H1 (cell line): ENCODE data around the gene INSIG1. TPM values are rescaled to one million over a fixed set of nuclear protein-coding genes. Genes with fewer than 3 reads are reported as not detected.

Source experiments
- CTCF ChIA-PET: fragments of 300-600 bp; sonication (Branson Sonifier 250); formaldehyde crosslinking; loops from one replicate; lab custom pipeline; 2021; ENCODE audit not compliant: partially characterized antibody; lab: Charles Lee
- POLR2A ChIA-PET: fragments of 300-600 bp; sonication (Branson Sonifier 250); formaldehyde crosslinking; loops from one replicate; lab custom pipeline; 2021; ENCODE audit warnings: inconsistent platforms; ENCODE audit not compliant: partially characterized antibody; lab: Charles Lee
- DNase-seq, 2 experiments: peaks; one replicate each; pipeline versions ENCODE4 v3.0.0 to v3.0.0-alpha.2; 2010 to 2022; ENCODE audit warnings: low spot score in 2 of 2, low read depth in 1 of 2, mixed read lengths in 1 of 2
- FAIRE-seq: peaks from 2 replicates; lab custom pipeline; 2011; peaks lifted over from hg19 to GRCh38; lab: Jason Lieb, UNC
- H2AFZ ChIP-seq: 2 replicates; pipeline ENCODE4 v1.8.1; 2012; ENCODE audit warnings: low read length, inconsistent platforms
- H2AK5ac ChIP-seq: 2 replicates; pipeline ENCODE4 v1.6.1; 2013; ENCODE audit warnings: low read depth, low read length
- H2BK120ac ChIP-seq: replicated peaks from 2 replicates; pipeline ENCODE3; 2013; ENCODE audit warnings: low read depth, low read length, inconsistent platforms
- H2BK12ac ChIP-seq: 2 replicates; pipeline ENCODE4 v1.6.1; 2013; ENCODE audit warnings: low read depth, low read length
- H2BK15ac ChIP-seq: 2 replicates; pipeline ENCODE4 v1.6.1; 2013; ENCODE audit warnings: low read length
- H2BK20ac ChIP-seq: 2 replicates; pipeline ENCODE4 v1.6.1; 2013; ENCODE audit warnings: low read length
- H2BK5ac ChIP-seq: 2 replicates; pipeline ENCODE4 v1.6.1; 2013; ENCODE audit warnings: low read depth, low read length
- H3K14ac ChIP-seq: 2 replicates; pipeline ENCODE4 v1.6.1; 2013; ENCODE audit warnings: inconsistent platforms; ENCODE audit not compliant: insufficient read length
- H3K18ac ChIP-seq: 2 replicates; pipeline ENCODE4 v1.6.1; 2013; ENCODE audit warnings: low read length; ENCODE audit errors: extremely low read depth
- H3K23ac ChIP-seq: 2 replicates; pipeline ENCODE4 v1.6.1; 2013; ENCODE audit warnings: inconsistent platforms; ENCODE audit not compliant: insufficient read length
- H3K23me2 ChIP-seq: 2 replicates; pipeline ENCODE4 v1.6.1; 2013; ENCODE audit warnings: low read depth, low read length
- H3K27ac ChIP-seq: 2 replicates; pipeline ENCODE4 v1.6.1; 2011; ENCODE audit warnings: low read depth, low read length, inconsistent platforms
- H3K27me3 ChIP-seq, 4 experiments: replicated peaks in 1 of 4; 1 replicate in 1 of 4; 2 replicates in 3 of 4; pipeline versions ENCODE4 v1.6.1 to v1.8.1; 2011 to 2013; ENCODE audit warnings: low read length in 3 of 4, mild to moderate bottlenecking in 3 of 4, inconsistent platforms in 2 of 4, mixed read lengths in 2 of 4, moderate library complexity in 1 of 4; ENCODE audit not compliant: control insufficient read depth in 3 of 4, insufficient read depth in 3 of 4; ENCODE audit errors: extremely low read depth in 1 of 4
- H3K36me3 ChIP-seq, 4 experiments: 2 replicates each; pipeline versions ENCODE4 v1.6.1 to v1.8.1; 2011 to 2013; ENCODE audit warnings: mild to moderate bottlenecking in 4 of 4, low read length in 3 of 4, moderate library complexity in 2 of 4, control low read depth in 1 of 4, inconsistent platforms in 1 of 4; ENCODE audit not compliant: insufficient read depth in 4 of 4, control insufficient read depth in 2 of 4
- H3K4ac ChIP-seq: replicated peaks from 2 replicates; pipeline ENCODE3; 2013; ENCODE audit warnings: low read length, low read depth, mixed read lengths, inconsistent platforms; ENCODE audit not compliant: insufficient read length
- H3K4me1 ChIP-seq, 4 experiments: replicated peaks in 1 of 4; 1 replicate in 1 of 4; 2 replicates in 3 of 4; pipeline versions ENCODE4 v1.6.1 to v1.8.1; 2011 to 2013; ENCODE audit warnings: low read length in 3 of 4, inconsistent platforms in 2 of 4, mixed read lengths in 1 of 4; ENCODE audit not compliant: insufficient read depth in 4 of 4, control insufficient read depth in 3 of 4
- H3K4me2 ChIP-seq, 2 experiments: 2 replicates each; pipeline versions ENCODE4 v1.6.1 to v1.8.1; 2011 to 2013; ENCODE audit warnings: low read depth in 2 of 2, low read length in 2 of 2, control low read depth in 1 of 2, inconsistent platforms in 1 of 2, mild to moderate bottlenecking in 1 of 2; ENCODE audit not compliant: insufficient read depth in 1 of 2
- H3K4me3 ChIP-seq, 4 experiments: fragments of 200-600, 300-600 bp in 1 of 4; sonication (generic), shearing (Covaris generic), sonication (Bioruptor Twin) in 1 of 4; 2 replicates each; pipeline versions ENCODE4 v1.5.1 to v1.8.1; 2011 to 2016; ENCODE audit warnings: low read length in 4 of 4, low read depth in 3 of 4, control low read depth in 2 of 4, inconsistent platforms in 2 of 4, mild to moderate bottlenecking in 2 of 4, mixed read lengths in 1 of 4, moderate library complexity in 1 of 4; ENCODE audit not compliant: insufficient read depth in 2 of 4; ENCODE audit errors: extremely low read depth in 1 of 4
- H3K56ac ChIP-seq: replicated peaks from 2 replicates; pipeline ENCODE3; 2013; ENCODE audit warnings: low read depth, mild to moderate bottlenecking, mixed read lengths, low read length, inconsistent platforms; ENCODE audit not compliant: insufficient read length
- H3K79me1 ChIP-seq: 2 replicates; pipeline ENCODE4 v1.6.1; 2013; ENCODE audit warnings: low read depth, low read length, control low read depth
- H3K79me2 ChIP-seq, 2 experiments: 2 replicates each; pipeline versions ENCODE4 v1.6.1 to v1.8.1; 2012 to 2013; ENCODE audit warnings: low read length in 2 of 2, mild to moderate bottlenecking in 2 of 2, inconsistent platforms in 1 of 2; ENCODE audit not compliant: insufficient read depth in 2 of 2, control insufficient read depth in 1 of 2
- H3K9ac ChIP-seq, 4 experiments: replicated peaks in 1 of 4; 1 replicate in 1 of 4; 2 replicates in 3 of 4; pipeline versions ENCODE4 v1.6.1 to v1.8.1; 2011 to 2013; ENCODE audit warnings: low read depth in 3 of 4, low read length in 3 of 4, control low read depth in 2 of 4, mild to moderate bottlenecking in 2 of 4, moderate library complexity in 2 of 4, inconsistent platforms in 1 of 4; ENCODE audit errors: extremely low read depth in 1 of 4
- H3K9me3 ChIP-seq, 2 experiments: 2 replicates each; pipeline versions ENCODE4 v1.6.1 to v1.8.1; 2012 to 2013; ENCODE audit warnings: mild to moderate bottlenecking in 2 of 2, moderate library complexity in 2 of 2, control low read depth in 1 of 2, inconsistent platforms in 1 of 2, low read depth in 1 of 2, low read length in 1 of 2, mixed read lengths in 1 of 2; ENCODE audit not compliant: insufficient read depth in 2 of 2
- H4K20me1 ChIP-seq, 2 experiments: replicated peaks in 1 of 2; 2 replicates each; pipeline versions ENCODE3 to v1.8.1; 2011 to 2013; ENCODE audit warnings: inconsistent platforms in 2 of 2, low read length in 2 of 2, mild to moderate bottlenecking in 1 of 2; ENCODE audit not compliant: insufficient read depth in 2 of 2, control insufficient read depth in 1 of 2
- H4K5ac ChIP-seq: 2 replicates; pipeline ENCODE4 v1.6.1; 2013; ENCODE audit warnings: low read length, low read depth, mixed read lengths, inconsistent platforms; ENCODE audit not compliant: insufficient read length
- H4K8ac ChIP-seq: 2 replicates; pipeline ENCODE4 v1.8.0; 2013; ENCODE audit warnings: mild to moderate bottlenecking, moderate library complexity, low read length, inconsistent platforms; ENCODE audit not compliant: insufficient read depth; ENCODE audit errors: extremely low read depth
- H4K91ac ChIP-seq: replicated peaks from 2 replicates; pipeline ENCODE3; 2013; ENCODE audit warnings: low read length, mixed read lengths, inconsistent platforms; ENCODE audit not compliant: insufficient read length
- GTF2F1 ChIP-seq: IDR thresholded peaks from 2 replicates; pipeline ENCODE4 v1.6.1; 2012; ENCODE audit warnings: low read depth, low read length, improper control_type of control experiment, borderline replicate concordance
- KDM5A ChIP-seq: fragments of 200-600 bp; IDR thresholded peaks from 2 replicates; pipeline ENCODE4 v1.7.1; 2012; ENCODE audit warnings: mild to moderate bottlenecking, low read length, inconsistent platforms, mixed read lengths
- NRF1 ChIP-seq: IDR thresholded peaks from 2 replicates; pipeline ENCODE4 v1.6.1; 2011; ENCODE audit warnings: mild to moderate bottlenecking, low read depth, low read length, improper control_type of control experiment
- RAD21 ChIP-seq, 2 experiments: IDR thresholded peaks in 1 of 2; conservative IDR thresholded peaks in 1 of 2; 2 replicates each; pipeline ENCODE4 v1.6.1; 2011; ENCODE audit warnings: low read depth in 2 of 2, low read length in 2 of 2, improper control_type of control experiment in 1 of 2, inconsistent platforms in 1 of 2, mild to moderate bottlenecking in 1 of 2, moderate library complexity in 1 of 2
- SIRT6 ChIP-seq: IDR thresholded peaks from one replicate; pipeline ENCODE4 v1.7.1; 2012; ENCODE audit warnings: low read length, inconsistent platforms
- WGBS, 2 experiments: shearing (Covaris generic) in 1 of 2; methylation state at CpG; one replicate each; pipeline versions ENCODE4 v1.1.6 to v1.1.7; 2013 to 2015; ENCODE audit warnings: low lambda C conversion rate in 2 of 2, mixed read lengths in 2 of 2, inconsistent platforms in 1 of 2, low coverage in 1 of 2, missing lambda C conversion rate in 1 of 2; ENCODE audit not compliant: insufficient replicate concordance in 2 of 2, insufficient coverage in 1 of 2, insufficient read length in 1 of 2; ENCODE audit errors: extremely low coverage in 1 of 2, missing lambda C conversion rate in 1 of 2; 5-methylcytosine and 5-hydroxymethylcytosine counted together
- polyA plus RNA-seq, 7 experiments: library from polyadenylated mRNA; depleted of rRNA in 3 of 7; stranded (reverse) in 5 of 7; unstranded in 2 of 7; fragments of >200 nt in 5 of 7; fragments of 200-250 nt in 2 of 7; gene quantifications; 1 replicate in 5 of 7; 2 replicates in 1 of 7; 4 replicates in 1 of 7; pipeline versions ENCODE4 v1.2.1 to v1.2.3, GENCODE V29; 2011 to 2013; ENCODE audit warnings: missing spikeins in 2 of 7, mixed read lengths in 2 of 7
- total RNA-seq: library from RNA; stranded (reverse); fragmentation: NEBNext Ultra II Directional; extraction: Animal tissue kit (Norgen Biotek cat#: 25700); gene quantifications from 2 replicates; pipeline ENCODE4 v1.2.1, GENCODE V29; 2021

The INSIG1 gene
- total and polyA plus RNA-seq, 2 of the 8 experiments (the other 6 are each of a cell fraction or from before 2014, with no cell fraction given), result 40.0 to 58.4 TPM

DNA sequence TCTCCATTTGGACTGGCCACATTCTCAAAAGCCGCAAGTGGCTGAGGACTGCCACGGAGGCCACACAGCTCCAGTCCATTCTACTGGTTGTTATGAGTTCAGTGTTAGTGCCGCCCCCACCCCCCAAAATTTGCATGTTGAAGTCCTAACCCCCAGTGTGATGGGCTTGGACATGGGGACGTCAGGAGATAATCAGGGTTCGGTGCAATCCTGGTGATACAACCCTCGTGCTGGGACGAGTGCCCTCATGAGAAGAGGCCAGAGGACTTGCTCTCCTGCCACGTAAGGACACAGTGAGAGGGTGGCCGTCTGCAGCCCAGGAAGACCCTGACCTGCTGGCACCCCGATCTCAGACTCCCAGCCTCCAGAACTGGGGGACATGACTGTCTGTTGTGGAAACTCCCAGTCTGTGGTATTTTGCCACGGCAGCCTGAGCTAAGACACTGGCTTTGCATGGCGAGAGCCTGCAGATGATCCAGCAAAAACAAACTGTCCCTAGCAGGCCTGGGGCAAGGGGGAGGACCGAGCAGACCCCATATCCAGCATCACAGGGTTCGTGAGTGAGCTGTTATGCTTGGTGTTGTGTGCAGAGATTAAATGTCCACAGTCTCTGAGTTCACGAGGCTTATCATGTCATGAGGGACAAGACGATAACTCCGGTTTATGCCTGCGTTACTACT lies 41.5 kb upstream of the INSIG1 start:
- Histone ChIP-seq H2BK20ac (no peak overlapping the region), H3K79me1 (no peaks in the 10 kb centered on the region), H2AFZ (no peak overlapping the region), H3K4me1 (no peaks in the 10 kb centered on the region; a peak in 1 of 7 replicates), H2BK5ac (no peak overlapping the region), H3K4me3 (no peak overlapping the region), H4K8ac (no peak overlapping the region), H4K91ac (no peak overlapping the region), H3K9me3 (no peaks in the 10 kb centered on the region), H4K5ac (no peak overlapping the region), H2BK12ac (no peak overlapping the region), H3K27me3 (no peaks in the 10 kb centered on the region), H2AK5ac (no peak overlapping the region), H3K79me2 (no peaks in the 10 kb centered on the region), H3K18ac (no peak overlapping the region), H2BK15ac (no peak overlapping the region), H3K14ac (no peak overlapping the region), H3K4me2 (no peak overlapping the region), H3K36me3 (no peaks in the 10 kb centered on the region), H3K23me2 (no peaks in the 10 kb centered on the region), H3K9ac (no peak overlapping the region), H3K23ac (no peak overlapping the region), H3K27ac (no peak overlapping the region), H2BK120ac (no peak overlapping the region), H3K56ac (no peak overlapping the region), H3K4ac (no peak overlapping the region), H4K20me1 (no peaks in the 10 kb centered on the region)
- 85% methylated on average over 17 of the region's 18 CpGs; no CpG with 5 or more reads in 1 of the 2 experiments for WGBS, 2 experiments
- no peak for FAIRE-seq
- POLR2A ChIA-PET, result no interaction called here
- no peak for DNase-seq
- CTCF ChIA-PET, result no interaction called here
- TF ChIP-seq GTF2F1, result no peak
- TF ChIP-seq RAD21 (IDR thresholded peaks at IDR 0.05 in 1 of 2, conservative IDR thresholded peaks at IDR 0.05 in 1 of 2; ENCODE audit: low read depth in 2 of 2, low read length in 2 of 2), result no peak
- no peak for TF ChIP-seq KDM5A
- TF ChIP-seq SIRT6, result no peak
- no peak for TF ChIP-seq NRF1
